ENCODE measurements around the gene NFIA.

NFIA gene

GRCh38 chr1:61181067-61182038 is 99.0 kb downstream of the NFIA start:
- H3K79me2 ChIP-seq (ENCODE audit: low read length) = no peaks in the 10 kb centered on the region
- H4K20me1 ChIP-seq (ENCODE audit: insufficient read depth, low read length) = no peaks in the 10 kb centered on the region
- H3K27me3 ChIP-seq (replicated peaks; ENCODE audit: insufficient read depth, low read length) = no peaks in the 10 kb centered on the region
- no peak overlapping the region for H3K27ac ChIP-seq (ENCODE audit: low read length)
- H3K4me1 ChIP-seq (ENCODE audit: low read length) = no peaks in the 10 kb centered on the region
- H3F3A ChIP-seq (ENCODE audit: insufficient read depth, low read length) = no peaks in the 10 kb centered on the region
- no peak overlapping the region for H3K4me2 ChIP-seq (ENCODE audit: low read depth, low read length)
- H3K9me3 ChIP-seq (replicated peaks; ENCODE audit: insufficient read depth, low read length) = no peaks in the 10 kb centered on the region
- no peak for DNase-seq
- TF ChIP-seq EZH2phosphoT487 (IDR thresholded peaks at IDR 0.05; ENCODE audit: low read length) (no peak), EZH2 (optimal IDR thresholded peaks at IDR 0.05; ENCODE audit: low read depth, low read length) (no peak), CTCF (IDR thresholded peaks at IDR 0.05; ENCODE audit: low read length) (no peak)
- H3K9ac ChIP-seq (ENCODE audit: low read length) = no peak overlapping the region
- no peak overlapping the region for H3K4me3 ChIP-seq (ENCODE audit: low read length)
- H3K36me3 ChIP-seq (replicated peaks; ENCODE audit: insufficient read depth, low read length) = no peaks in the 10 kb centered on the region
- H3K9me2 ChIP-seq (replicated peaks; ENCODE audit: insufficient read depth, low read length) = no peaks in the 10 kb centered on the region
- no peak overlapping the region for H2AFZ ChIP-seq (ENCODE audit: low read length)

- Histone ChIP-seq H2AFZ (ENCODE audit: low read length) (no peak overlapping the region), H3K9ac (ENCODE audit: low read length) (no peak overlapping the region), H3K9me3 (replicated peaks; ENCODE audit: insufficient read depth, low read length) (no peaks in the 10 kb centered on the region), H3K9me2 (replicated peaks; ENCODE audit: insufficient read depth, low read length) (no peaks in the 10 kb centered on the region), H3K36me3 (replicated peaks; ENCODE audit: insufficient read depth, low read length) (no peaks in the 10 kb centered on the region), H3K79me2 (ENCODE audit: low read length) (no peaks in the 10 kb centered on the region), H3K27me3 (replicated peaks; ENCODE audit: insufficient read depth, low read length) (no peaks in the 10 kb centered on the region), H3K27ac (ENCODE audit: low read length) (no peak overlapping the region), H3K4me1 (ENCODE audit: low read length) (no peaks in the 10 kb centered on the region), H3K4me2 (ENCODE audit: low read depth, low read length) (no peak overlapping the region), H3F3A (ENCODE audit: insufficient read depth, low read length) (no peaks in the 10 kb centered on the region), H3K4me3 (ENCODE audit: low read length) (no peak overlapping the region), H4K20me1 (ENCODE audit: insufficient read depth, low read length) (no peaks in the 10 kb centered on the region)
- TF ChIP-seq EZH2phosphoT487 (IDR thresholded peaks at IDR 0.05; ENCODE audit: low read length) (no peak), EZH2 (optimal IDR thresholded peaks at IDR 0.05; ENCODE audit: low read depth, low read length) (no peak), CTCF (IDR thresholded peaks at IDR 0.05; ENCODE audit: low read length) (no peak)
- DNase-seq = no peak
Measured at GRCh38 chr1:61182049-61182448, 99.7 kb downstream of the NFIA start.

GRCh38 chr1:61182480-61182879 is 100.1 kb downstream of the NFIA start:
- Histone ChIP-seq H4K20me1 (ENCODE audit: insufficient read depth, low read length) (no peaks in the 10 kb centered on the region), H3K36me3 (replicated peaks; ENCODE audit: insufficient read depth, low read length) (no peaks in the 10 kb centered on the region), H3K9me2 (replicated peaks; ENCODE audit: insufficient read depth, low read length) (no peaks in the 10 kb centered on the region), H3K27me3 (replicated peaks; ENCODE audit: insufficient read depth, low read length) (no peaks in the 10 kb centered on the region), H3K4me1 (ENCODE audit: low read length) (no peaks in the 10 kb centered on the region), H3K27ac (ENCODE audit: low read length) (no peak overlapping the region), H2AFZ (ENCODE audit: low read length) (no peak overlapping the region), H3K79me2 (ENCODE audit: low read length) (no peaks in the 10 kb centered on the region), H3K4me3 (ENCODE audit: low read length) (no peak overlapping the region), H3K9ac (ENCODE audit: low read length) (no peak overlapping the region), H3K4me2 (ENCODE audit: low read depth, low read length) (no peak overlapping the region), H3K9me3 (replicated peaks; ENCODE audit: insufficient read depth, low read length) (no peaks in the 10 kb centered on the region), H3F3A (ENCODE audit: insufficient read depth, low read length) (no peaks in the 10 kb centered on the region)
- no peak for DNase-seq
- TF ChIP-seq EZH2phosphoT487 (IDR thresholded peaks at IDR 0.05; ENCODE audit: low read length) = no peak
- TF ChIP-seq CTCF (IDR thresholded peaks at IDR 0.05; ENCODE audit: low read length) = no peak
- no peak for TF ChIP-seq EZH2 (optimal IDR thresholded peaks at IDR 0.05; ENCODE audit: low read depth, low read length)
